ENCODE measurements around the gene FSTL4. TPM values are rescaled to one million over a fixed set of nuclear protein-coding genes. Genes with fewer than 3 reads are reported as not detected.

FSTL4 gene
- total RNA-seq, 4 donors from 2014 or later: 0.27 TPM; not detected in 3

DNA sequence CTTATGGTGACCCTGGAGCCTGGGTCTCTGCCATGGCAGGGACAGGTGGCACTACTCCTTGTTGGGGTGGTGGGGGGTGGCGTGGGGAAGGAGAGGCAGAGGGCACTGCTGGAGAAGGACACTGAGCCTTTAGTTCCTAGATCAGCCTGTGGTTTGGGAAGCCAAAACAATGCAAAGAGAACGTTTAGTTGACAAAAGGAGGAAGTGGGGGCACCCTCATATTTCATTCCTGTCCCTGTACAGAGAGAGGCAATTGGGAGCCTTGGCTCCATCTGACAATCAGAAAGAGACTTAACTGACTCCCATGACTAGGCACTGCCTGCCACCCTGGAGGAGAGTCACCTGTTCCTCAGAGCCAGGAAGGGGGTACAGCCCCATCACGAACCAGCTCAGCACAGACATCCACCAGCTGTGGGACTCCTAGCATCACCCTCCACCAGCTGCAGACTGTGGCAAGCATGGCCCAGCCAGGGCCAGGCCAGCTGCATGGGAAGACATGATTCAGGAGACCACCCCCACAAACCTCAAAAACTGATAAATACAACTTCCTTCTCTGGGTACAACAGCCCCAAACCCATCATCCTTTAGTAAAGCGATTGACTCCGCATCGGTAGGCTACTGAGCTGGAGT is 303.1 kb downstream of the FSTL4 start:
- in situ Hi-C loops (cut with MboI; ENCODE audit: low pct_ligation_motif_present in 1 of 4, low pct_unique_long_range_greater_than_20kb in 1 of 4, low sequenced_read_pairs in 3 of 4): no loop called here

GRCh38 chr5:133307275-133307674 is 305.1 kb downstream of the FSTL4 start:
- WGBS, 2 donors (ENCODE audit: low coverage in 1 of 2): 86 to 88% methylated on average over 5 to 6 of the region's 6 CpGs

More for the DNA sequence above, 303.1 kb downstream of the FSTL4 start:
- no peak overlapping the region for H3K4me3 ChIP-seq
- TF ChIP-seq, protein P1, sequence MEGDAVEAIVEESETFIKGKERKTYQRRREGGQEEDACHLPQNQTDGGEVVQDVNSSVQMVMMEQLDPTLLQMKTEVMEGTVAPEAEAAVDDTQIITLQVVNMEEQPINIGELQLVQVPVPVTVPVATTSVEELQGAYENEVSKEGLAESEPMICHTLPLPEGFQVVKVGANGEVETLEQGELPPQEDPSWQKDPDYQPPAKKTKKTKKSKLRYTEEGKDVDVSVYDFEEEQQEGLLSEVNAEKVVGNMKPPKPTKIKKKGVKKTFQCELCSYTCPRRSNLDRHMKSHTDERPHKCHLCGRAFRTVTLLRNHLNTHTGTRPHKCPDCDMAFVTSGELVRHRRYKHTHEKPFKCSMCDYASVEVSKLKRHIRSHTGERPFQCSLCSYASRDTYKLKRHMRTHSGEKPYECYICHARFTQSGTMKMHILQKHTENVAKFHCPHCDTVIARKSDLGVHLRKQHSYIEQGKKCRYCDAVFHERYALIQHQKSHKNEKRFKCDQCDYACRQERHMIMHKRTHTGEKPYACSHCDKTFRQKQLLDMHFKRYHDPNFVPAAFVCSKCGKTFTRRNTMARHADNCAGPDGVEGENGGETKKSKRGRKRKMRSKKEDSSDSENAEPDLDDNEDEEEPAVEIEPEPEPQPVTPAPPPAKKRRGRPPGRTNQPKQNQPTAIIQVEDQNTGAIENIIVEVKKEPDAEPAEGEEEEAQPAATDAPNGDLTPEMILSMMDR (IDR thresholded peaks at IDR 0.05): no peak
- TF ChIP-seq EP300 (IDR thresholded peaks at IDR 0.05; ENCODE audit: low read depth) (no peak), POLR2A (IDR thresholded peaks at IDR 0.05) (no peak), POLR2AphosphoS5 (IDR thresholded peaks at IDR 0.05) (no peak)
- 79% methylated on average over 5 of the region's 6 CpGs; no CpG with 5 or more reads in 1 of the 2 donors for WGBS, 2 donors (ENCODE audit: low coverage in 1 of 2)
- intact Hi-C loops (cut with DNase I; ENCODE audit: low total_unique reads): no loop called here
- no peaks in the 10 kb centered on the region for H3K4me1 ChIP-seq
- no peaks in the 10 kb centered on the region for H3K27me3 ChIP-seq
- DNase-seq: no peak
- H3K27ac ChIP-seq: no peak overlapping the region
- no peaks in the 10 kb centered on the region for H3K36me3 ChIP-seq
- H3K9me3 ChIP-seq: no peaks in the 10 kb centered on the region

DNA sequence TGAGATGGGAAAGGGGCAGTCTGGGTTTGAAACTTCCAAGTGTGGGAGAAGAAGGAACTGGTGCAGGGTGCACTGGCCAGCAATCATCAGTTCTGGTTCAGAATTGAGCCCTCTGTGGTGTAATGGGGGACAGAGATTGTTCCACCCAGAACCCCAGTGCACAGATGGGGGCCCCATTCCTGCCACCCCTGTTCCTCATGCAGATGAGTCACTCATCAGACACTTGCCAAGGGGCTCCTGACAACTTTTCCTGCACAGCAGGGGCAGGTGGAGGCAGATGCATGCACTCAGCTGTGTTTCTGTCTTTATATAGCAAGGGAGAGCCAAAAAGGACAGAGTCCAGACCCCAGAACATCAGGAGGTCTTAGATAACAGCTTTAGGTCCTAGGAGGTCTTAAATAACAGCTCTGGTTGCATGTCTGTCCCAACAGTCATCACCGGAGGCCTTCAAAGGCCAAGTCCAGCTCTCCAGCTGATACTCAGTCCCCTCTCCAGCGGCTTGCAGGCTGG is 307.6 kb downstream of the FSTL4 start:
- intact Hi-C loops (cut with DNase I; ENCODE audit: low total_unique reads): no loop called here
- in situ Hi-C loops (cut with MboI; ENCODE audit: low pct_ligation_motif_present in 1 of 4, low pct_unique_long_range_greater_than_20kb in 1 of 4, low sequenced_read_pairs in 3 of 4): no loop called here
- Histone ChIP-seq H3K9me3 (no peaks in the 10 kb centered on the region), H3K36me3 (no peaks in the 10 kb centered on the region), H3K4me3 (no peak overlapping the region), H3K27ac (no peak overlapping the region), H3K4me1 (no peaks in the 10 kb centered on the region), H3K27me3 (no peaks in the 10 kb centered on the region)
- 76% methylated on average over 2 of the region's 2 CpGs; no CpG with 5 or more reads in 1 of the 2 donors for WGBS, 2 donors (ENCODE audit: low coverage in 1 of 2)
- TF ChIP-seq POLR2AphosphoS5 (IDR thresholded peaks at IDR 0.05) (no peak), POLR2A (IDR thresholded peaks at IDR 0.05) (no peak), EP300 (IDR thresholded peaks at IDR 0.05; ENCODE audit: low read depth) (no peak)
- TF ChIP-seq, protein P1 (IDR thresholded peaks at IDR 0.05): no peak
- no peak for DNase-seq

More at GRCh38 chr5:133307275-133307674, 305.1 kb downstream of the FSTL4 start:
- in situ Hi-C loops (cut with MboI; ENCODE audit: low pct_ligation_motif_present in 1 of 4, low pct_unique_long_range_greater_than_20kb in 1 of 4, low sequenced_read_pairs in 3 of 4): no loop called here
- no peak overlapping the region for H3K4me3 ChIP-seq
- TF ChIP-seq EP300 (IDR thresholded peaks at IDR 0.05; ENCODE audit: low read depth): no peak
- no peak for TF ChIP-seq POLR2AphosphoS5 (IDR thresholded peaks at IDR 0.05)
- TF ChIP-seq, protein P1 (IDR thresholded peaks at IDR 0.05): no peak
- no peak for TF ChIP-seq POLR2A (IDR thresholded peaks at IDR 0.05)
- no peak for DNase-seq
- no peaks in the 10 kb centered on the region for H3K27me3 ChIP-seq
- H3K36me3 ChIP-seq: no peaks in the 10 kb centered on the region
- intact Hi-C loops (cut with DNase I; ENCODE audit: low total_unique reads): no loop called here
- no peak overlapping the region for H3K27ac ChIP-seq
- no peaks in the 10 kb centered on the region for H3K9me3 ChIP-seq
- H3K4me1 ChIP-seq: no peaks in the 10 kb centered on the region

DNA sequence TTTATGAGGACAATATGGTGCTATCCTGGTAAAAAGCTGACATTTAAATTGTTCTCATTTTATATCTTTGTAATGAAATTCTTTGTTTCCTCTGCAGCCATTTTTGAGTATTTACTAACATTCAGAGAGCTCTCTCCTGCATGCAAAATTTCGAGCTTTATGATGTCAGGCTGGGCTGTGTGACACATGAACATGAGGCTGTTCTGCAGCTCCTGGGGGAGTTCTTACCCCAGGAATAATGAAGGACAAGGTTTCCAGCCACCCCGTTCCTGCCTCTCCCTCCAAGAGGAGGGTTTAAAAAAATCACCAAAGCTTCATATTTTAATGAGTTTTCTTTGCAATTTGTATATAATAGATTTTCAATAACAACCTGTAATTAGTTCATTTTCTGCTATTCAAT is 308.2 kb downstream of the FSTL4 start:
- WGBS, 2 donors (ENCODE audit: low coverage in 1 of 2): 43 to 59% methylated on average over 2 of the region's 2 CpGs
- no peaks in the 10 kb centered on the region for H3K27me3 ChIP-seq
- no peak for TF ChIP-seq POLR2AphosphoS5 (IDR thresholded peaks at IDR 0.05)
- TF ChIP-seq EP300 (IDR thresholded peaks at IDR 0.05; ENCODE audit: low read depth): no peak
- no peak for TF ChIP-seq POLR2A (IDR thresholded peaks at IDR 0.05)
- TF ChIP-seq, protein P1 (IDR thresholded peaks at IDR 0.05): no peak
- DNase-seq: no peak
- H3K9me3 ChIP-seq: no peaks in the 10 kb centered on the region
- no peak overlapping the region for H3K27ac ChIP-seq
- no peaks in the 10 kb centered on the region for H3K4me1 ChIP-seq
- intact Hi-C loops (cut with DNase I; ENCODE audit: low total_unique reads) (no loop called here), in situ Hi-C loops (cut with MboI; ENCODE audit: low pct_ligation_motif_present in 1 of 4, low pct_unique_long_range_greater_than_20kb in 1 of 4, low sequenced_read_pairs in 3 of 4) (no loop called here)
- no peak overlapping the region for H3K4me3 ChIP-seq
- no peaks in the 10 kb centered on the region for H3K36me3 ChIP-seq

All from transverse colon (tissue), 4 donors.